Motor neuron (in vitro differentiated cells): ENCODE data around the gene OR1G1. TPM values are rescaled to one million over a fixed set of nuclear protein-coding genes. Genes with fewer than 3 reads are reported as not detected.
"Not testable (repeated sequence)": the region's sequence is repeated elsewhere in the genome, so short reads cannot be mapped to it uniquely, and the experiment has no call there.

Source experiments
- ATAC-seq, 8 experiments: fragments of 200-7000 bp; cut with Tn5 transposase; replicated peaks in 6 of 8; 2 replicates each; pipeline ENCODE4 v1.8.0; 2021; ENCODE audit warnings: mild to moderate bottlenecking in 8 of 8, moderate library complexity in 8 of 8
- H3K27ac ChIP-seq, 2 donors: fragments of 250-450 bp; sonication (Bioruptor Pico); 2 replicates each; pipeline ENCODE4 v1.9.0; 2021; ENCODE audit warnings: antibody characterized with exemption in 2 of 2, mild to moderate bottlenecking in 2 of 2, moderate library complexity in 1 of 2
- H3K4me1 ChIP-seq, 2 donors: fragments of 250-450 bp; sonication (Bioruptor Pico); replicated peaks in 1 of 2; 2 replicates each; pipeline ENCODE4 v1.6.1; 2021; ENCODE audit warnings: antibody characterized with exemption in 2 of 2, mild to moderate bottlenecking in 2 of 2, moderate library complexity in 1 of 2
- H3K4me3 ChIP-seq, 5 donors: fragments of 250-450 bp; sonication (Bioruptor Pico); 2 replicates each; pipeline ENCODE4 v1.9.0; 2021; ENCODE audit warnings: antibody characterized with exemption in 5 of 5, mild to moderate bottlenecking in 5 of 5, moderate library complexity in 4 of 5
- WGBS, 10 experiments: fragments of 450-650 bp; shearing (Covaris generic); methylation state at CpG; one replicate each; pipeline ENCODE4 v1.0.0; 2022; 5-methylcytosine and 5-hydroxymethylcytosine counted together
- in situ Hi-C, 9 experiments: fragments of 400-800 bp; cut with MboI; loops; one replicate each; pipeline ENCODE4 v1.15.0; 2021; ENCODE audit warnings: low sequenced_read_pairs in 9 of 9, low pct_unique_long_range_greater_than_20kb in 2 of 9; ENCODE audit not compliant: unreplicated experiment in 9 of 9
- total RNA-seq, 8 experiments: library from RNA; unstranded; fragments of 300-600 nt; gene quantifications; 2 replicates each; pipeline versions ENCODE4 v1.2.3 to v1.2.4, GENCODE V29; 2022

Gene OR1G1
- 1 to 10 TPM in 1 of 8 experiments, under 1 TPM in 1, not detected in 6; 0.47 to 1.1 TPM for total RNA-seq

DNA sequence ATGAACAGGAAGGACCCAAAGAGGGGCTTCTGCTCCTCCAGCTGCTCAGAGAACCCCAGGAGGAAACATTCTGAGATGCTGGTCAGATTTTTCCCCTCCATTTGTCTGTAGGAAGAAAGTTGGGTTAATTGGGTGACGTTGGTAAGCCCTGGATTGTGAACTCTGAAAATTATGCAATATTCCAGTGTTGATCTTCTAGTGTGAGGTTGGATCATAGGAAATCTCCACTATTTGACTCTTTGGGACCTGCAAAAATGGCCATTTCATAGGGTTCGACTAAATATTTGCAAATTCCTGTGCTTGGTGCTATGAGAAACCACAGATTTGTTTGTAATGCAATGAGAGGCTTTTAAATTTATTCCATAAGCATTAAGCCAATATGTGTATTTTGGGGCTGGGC is at the start of gene OR1G1:
Gene OR1G1, minus strand, starts transcription at position 101 of the 400 bp plus-strand sequence. Its CDS starts 0 bp downstream, at position 101.
- Histone ChIP-seq H3K27ac (no peak within 1 kb of the TSS), H3K4me1 (no peaks in the 10 kb centered on the region), H3K4me3 (no peak within 1 kb of the TSS)
- in situ Hi-C loops, result no loop called here
- ATAC-seq, result no peak
- whole genome bisulfite sequencing, 10 experiments, result 0 to 83% (median 58%) methylated on average over 1 to 2 of the region's 2 CpGs; no CpG with 5 or more reads in 1 of the 10 experiments

DNA sequence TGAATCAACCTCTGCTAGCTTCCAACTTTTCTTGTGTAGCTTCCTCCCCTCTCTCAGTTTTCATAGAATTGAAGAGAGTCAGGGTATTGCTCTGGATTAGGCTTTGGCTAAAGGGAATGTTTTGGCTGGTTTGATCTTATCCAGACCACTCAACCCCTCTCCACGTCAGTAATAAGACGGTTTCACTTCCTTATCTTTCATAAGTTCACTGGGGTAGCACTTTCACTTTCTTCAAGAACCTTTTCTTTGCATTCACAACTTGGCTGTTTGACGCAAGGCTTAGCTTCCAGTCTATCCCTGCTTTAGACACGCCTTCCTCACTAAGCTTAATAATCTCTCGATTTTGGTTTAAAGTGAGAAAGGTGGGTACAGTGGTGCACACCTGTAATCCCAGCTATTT is 40.2 kb upstream of the OR1G1 start:
- no peaks in the 10 kb centered on the region for H3K4me1 ChIP-seq
- in situ Hi-C loops, result no loop called here

GRCh38 chr17:3157218-3157617 is 29.9 kb upstream of the OR1G1 start:
- WGBS, 10 experiments, result 0 to 100% (median 45%) methylated on average over 1 of the region's 1 CpG
- no peak overlapping the region for H3K27ac ChIP-seq
- peaks cover 0 to 4% of the 10 kb centered on the region in 2 donors for H3K4me1 ChIP-seq
- H3K4me3 ChIP-seq, result no peak overlapping the region
- in situ Hi-C loops, result no loop called here
- ATAC-seq, result no peak

More for the DNA sequence above, 40.2 kb upstream of the OR1G1 start:
- ATAC-seq, result no peak
- WGBS, 10 experiments, result 0 to 100% (median 79%) methylated on average over 1 to 5 of the region's 5 CpGs; no CpG with 5 or more reads in 2 of the 10 experiments
- Histone ChIP-seq H3K27ac (no peak overlapping the region), H3K4me3 (no peak overlapping the region)

DNA sequence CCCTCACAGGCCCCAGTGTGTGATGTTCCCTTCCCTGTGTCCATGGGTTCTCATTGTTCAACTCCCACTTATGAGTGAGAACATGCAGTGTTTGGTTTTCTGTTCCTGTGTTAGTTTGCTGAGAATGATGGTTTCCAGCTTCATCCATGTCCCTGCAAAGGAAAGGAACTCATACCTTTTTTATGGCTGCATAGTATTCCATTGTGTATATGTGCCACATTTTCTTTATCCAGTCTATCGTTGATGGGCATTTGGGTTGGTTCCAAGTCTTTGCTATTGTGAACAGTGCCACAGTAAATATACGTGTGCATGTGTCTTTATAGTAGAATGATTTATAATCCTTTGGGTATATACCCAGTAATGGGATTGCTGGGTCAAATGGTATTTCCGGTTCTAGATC is 10.1 kb upstream of the OR1G1 start:
- WGBS, 10 experiments, result 0% methylated on average over 1 of the region's 3 CpGs; no CpG with 5 or more reads in 9 of the 10 experiments
- in situ Hi-C loops, H3K4me3 ChIP-seq, H3K4me1 ChIP-seq, H3K27ac ChIP-seq, ATAC-seq: not testable (repeated sequence)

- Histone ChIP-seq H3K4me3 (no peak within 1 kb of the TSS), H3K4me1 (no peaks in the 10 kb centered on the region), H3K27ac (no peak within 1 kb of the TSS)
- no peak for ATAC-seq
- WGBS, 10 experiments, result 0 to 73% (median 53%) methylated on average over 1 to 3 of the region's 3 CpGs; no CpG with 5 or more reads in 4 of the 10 experiments
- in situ Hi-C loops, result no loop called here
Measured at GRCh38 chr17:3104322-3104721, 23.0 kb downstream of the OR1G1 start, which contains the start of gene OR1D2. TSS of gene OR1D2 (minus strand) at chr17:3104422. CDS start at chr17:3092996, 11,426 bp downstream.

Other genes starting within 250 kb of the OR1G1 start
- 1 to 10 TPM in 1 of 8 experiments, under 1 TPM in 3, not detected in 4; 0.21 to 1.1 (median 0.36) TPM for gene OR1D5, start 63.9 kb downstream of the OR1G1 start, total RNA-seq
- gene OR1D2, start 23.1 kb downstream of the OR1G1 start, total RNA-seq, result under 1 TPM in 6 of 8 experiments, not detected in 2; 0.09 to 0.71 (median 0.19) TPM
- under 1 TPM in 1 of 8 experiments, not detected in 7; 0.52 TPM for gene OR1A2, start 70.0 kb upstream of the OR1G1 start, total RNA-seq
- gene OR1A1, start 80.1 kb upstream of the OR1G1 start, total RNA-seq, result under 1 TPM in 5 of 8 experiments, not detected in 3; 0.10 to 0.59 (median 0.38) TPM
- under 1 TPM in 1 of 8 experiments, not detected in 7; 0.21 TPM for gene OR3A1, start 170.8 kb upstream of the OR1G1 start, total RNA-seq